Lower lobe of right lung (tissue), 2 donors: Measurements from ENCODE around the gene VAV2. TPM values are rescaled to one million over a fixed set of nuclear protein-coding genes. Genes with fewer than 3 reads are reported as not detected.

ENCODE experiments used
- ATAC-seq, 2 donors: fragments of 200-7000 bp; cut with Tn5 transposase; one replicate each; pipeline ENCODE4 v1.9.1; 2020 to 2022; ENCODE audit warnings: mild to moderate bottlenecking in 2 of 2, moderate library complexity in 2 of 2
- DNase-seq: peaks from one replicate; pipeline ENCODE4 v3.0.0-alpha.2; 2020
- H3K27ac ChIP-seq: fragments of 200-600 bp; one replicate; pipeline ENCODE4 v1.8.0; 2022
- H3K27me3 ChIP-seq: fragments of 200-600 bp; one replicate; pipeline ENCODE4 v1.8.0; 2022; ENCODE audit warnings: low read depth
- H3K36me3 ChIP-seq: fragments of 200-600 bp; one replicate; pipeline ENCODE4 v1.8.0; 2022; ENCODE audit warnings: mild to moderate bottlenecking
- H3K4me1 ChIP-seq: fragments of 200-600 bp; one replicate; pipeline ENCODE4 v1.8.0; 2022
- H3K4me3 ChIP-seq: fragments of 200-600 bp; one replicate; pipeline ENCODE4 v1.8.0; 2022; ENCODE audit warnings: mild to moderate bottlenecking
- H3K9me3 ChIP-seq: fragments of 200-600 bp; one replicate; pipeline ENCODE4 v1.8.0; 2022
- intact Hi-C: fragments of 100-400 bp; cut with DNase I; formaldehyde crosslinking; loops from one replicate; pipeline ENCODE4 v1.11.0; 2022
- total RNA-seq: library from RNA; stranded (reverse); fragmentation: NEBNext Ultra II Directional; extraction: Animal tissue kit (Norgen Biotek cat#: 25700); gene quantifications from one replicate; pipeline ENCODE4 v1.2.1, GENCODE V29; 2021
- TF ChIP-seq, protein P1 (sequence below): fragments of 200-600 bp; IDR thresholded peaks from one replicate; pipeline ENCODE4 v1.8.0; 2022; ENCODE audit warnings: antibody characterized with exemption, mild to moderate bottlenecking
- donor health status: DM: no; HTN: yes; CAD: no; lungs with severe emphysema.

VAV2 gene
- total RNA-seq, 1 donor from 2014 or later, result 26.9 TPM

DNA sequence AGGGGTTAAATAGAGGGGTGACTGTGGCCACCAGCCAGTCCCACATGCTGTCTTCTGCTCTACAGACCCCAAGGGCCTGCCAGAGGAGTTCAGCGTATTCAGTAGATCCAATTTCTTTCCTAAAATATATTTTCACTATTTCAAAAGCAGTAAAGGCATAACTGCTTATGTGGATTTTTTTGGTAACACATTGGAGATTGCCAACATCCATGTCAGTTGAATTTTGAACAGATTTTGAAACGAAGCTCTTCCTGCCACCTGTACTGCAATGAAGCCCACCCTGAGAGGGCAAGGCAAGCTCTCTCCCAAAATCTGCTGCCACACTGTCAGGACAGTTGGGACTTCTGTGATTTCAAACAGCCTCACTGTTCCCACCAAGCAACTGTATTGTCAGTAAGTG, 216.8 kb downstream of the VAV2 start:
- DNase-seq (no peak), ATAC-seq (no peak)
- Histone ChIP-seq H3K9me3 (peaks cover 5% of the 10 kb centered on the region), H3K27me3 (no peaks in the 10 kb centered on the region), H3K4me1 (no peaks in the 10 kb centered on the region), H3K27ac (no peak overlapping the region), H3K36me3 (peaks cover 72% of the 10 kb centered on the region), H3K4me3 (no peak overlapping the region)
- TF ChIP-seq, protein P1, sequence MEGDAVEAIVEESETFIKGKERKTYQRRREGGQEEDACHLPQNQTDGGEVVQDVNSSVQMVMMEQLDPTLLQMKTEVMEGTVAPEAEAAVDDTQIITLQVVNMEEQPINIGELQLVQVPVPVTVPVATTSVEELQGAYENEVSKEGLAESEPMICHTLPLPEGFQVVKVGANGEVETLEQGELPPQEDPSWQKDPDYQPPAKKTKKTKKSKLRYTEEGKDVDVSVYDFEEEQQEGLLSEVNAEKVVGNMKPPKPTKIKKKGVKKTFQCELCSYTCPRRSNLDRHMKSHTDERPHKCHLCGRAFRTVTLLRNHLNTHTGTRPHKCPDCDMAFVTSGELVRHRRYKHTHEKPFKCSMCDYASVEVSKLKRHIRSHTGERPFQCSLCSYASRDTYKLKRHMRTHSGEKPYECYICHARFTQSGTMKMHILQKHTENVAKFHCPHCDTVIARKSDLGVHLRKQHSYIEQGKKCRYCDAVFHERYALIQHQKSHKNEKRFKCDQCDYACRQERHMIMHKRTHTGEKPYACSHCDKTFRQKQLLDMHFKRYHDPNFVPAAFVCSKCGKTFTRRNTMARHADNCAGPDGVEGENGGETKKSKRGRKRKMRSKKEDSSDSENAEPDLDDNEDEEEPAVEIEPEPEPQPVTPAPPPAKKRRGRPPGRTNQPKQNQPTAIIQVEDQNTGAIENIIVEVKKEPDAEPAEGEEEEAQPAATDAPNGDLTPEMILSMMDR, result no peak
- intact Hi-C loops, result no loop called here

DNA sequence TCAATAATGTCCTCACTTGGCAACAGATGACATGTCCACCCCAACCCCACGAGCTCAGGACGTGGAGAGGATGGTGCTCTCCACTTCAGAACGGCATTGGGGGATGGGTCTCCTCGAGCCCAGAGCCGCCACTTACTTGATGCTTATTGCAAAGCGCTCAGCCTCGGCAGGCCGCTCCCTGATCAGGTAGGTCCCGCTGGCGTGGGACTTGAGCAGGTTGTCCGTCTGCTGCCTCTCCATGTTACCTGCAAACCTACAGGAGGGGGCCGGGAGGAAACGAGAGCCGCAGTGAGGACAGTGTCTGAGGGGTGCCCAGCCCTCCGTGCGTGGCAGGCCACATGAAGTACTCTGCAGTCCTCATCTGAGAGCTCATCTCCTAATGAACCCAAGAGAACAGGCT, 217.3 kb downstream of the VAV2 start:
- no peak overlapping the region for H3K27ac ChIP-seq
- DNase-seq (peak; percentile 45), ATAC-seq (no peak)
- H3K9me3 ChIP-seq, result peaks cover 5% of the 10 kb centered on the region
- intact Hi-C loops, result no loop called here
- H3K27me3 ChIP-seq, result no peaks in the 10 kb centered on the region
- H3K4me1 ChIP-seq, result no peaks in the 10 kb centered on the region
- peaks cover 76% of the 10 kb centered on the region for H3K36me3 ChIP-seq
- no peak overlapping the region for H3K4me3 ChIP-seq
- TF ChIP-seq, protein P1, result no peak

DNA sequence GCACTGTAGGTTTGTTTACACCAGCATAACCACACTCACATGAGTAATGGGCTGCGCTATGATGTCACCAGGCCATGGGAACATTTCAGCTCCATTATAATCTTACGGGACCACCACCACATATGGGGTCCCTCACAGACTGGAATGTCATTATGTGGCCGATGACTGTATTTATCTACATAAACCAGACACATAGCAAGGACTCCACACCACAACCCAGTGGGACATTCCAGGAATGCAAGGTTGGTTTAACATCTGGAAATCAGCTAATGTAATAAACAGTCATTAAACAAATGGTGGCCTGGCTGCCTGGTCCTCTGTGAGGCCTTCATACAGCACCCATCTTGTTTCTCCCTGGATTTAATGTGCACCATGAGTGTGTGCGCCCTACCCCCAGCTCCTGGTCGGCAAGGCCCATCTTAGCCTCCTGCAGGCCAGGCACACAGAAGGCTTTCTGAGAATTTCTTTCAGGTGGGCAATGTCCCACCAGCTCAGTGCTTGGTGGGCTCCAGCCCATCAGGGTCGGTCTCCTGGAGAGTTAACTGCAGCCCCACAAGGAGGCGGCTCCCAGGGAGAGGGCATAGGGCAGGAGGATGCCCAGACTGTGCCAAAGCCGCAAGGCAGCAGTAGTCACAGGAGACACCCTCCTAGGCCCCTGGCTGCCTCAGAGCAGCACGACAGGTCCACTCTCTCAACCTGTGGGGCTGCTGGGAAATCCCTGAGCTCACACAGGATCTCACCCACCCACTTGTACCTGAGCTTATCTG, 218.1 kb downstream of the VAV2 start:
- ATAC-seq (no peak), DNase-seq (no peak)
- Histone ChIP-seq H3K9me3 (peaks cover 5% of the 10 kb centered on the region), H3K27me3 (no peaks in the 10 kb centered on the region), H3K4me3 (no peak overlapping the region), H3K4me1 (no peaks in the 10 kb centered on the region), H3K36me3 (peaks cover 73% of the 10 kb centered on the region), H3K27ac (no peak overlapping the region)
- TF ChIP-seq, protein P1, result no peak
- intact Hi-C loops, result no loop called here

DNA sequence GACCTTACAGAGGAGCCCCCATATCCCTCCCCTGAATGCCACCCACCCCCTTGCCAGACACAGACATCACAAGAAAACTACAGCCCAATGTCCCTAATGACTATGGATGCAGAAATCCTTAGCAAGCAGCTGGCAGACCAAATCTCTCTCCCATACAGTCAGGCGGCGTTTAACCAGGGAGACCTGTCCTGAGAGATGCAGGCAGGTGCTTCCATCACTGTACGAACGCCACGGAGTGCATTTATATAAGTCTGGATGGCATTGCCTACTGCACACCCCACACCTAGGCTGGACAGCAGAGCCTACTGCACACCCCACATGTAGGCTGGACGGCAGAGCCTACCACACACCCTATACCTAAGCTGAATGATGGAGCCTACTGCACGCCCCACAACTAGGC, 219.5 kb downstream of the VAV2 start:
- Histone ChIP-seq H3K27ac (no peak overlapping the region), H3K9me3 (peaks cover 7% of the 10 kb centered on the region), H3K4me1 (no peaks in the 10 kb centered on the region), H3K4me3 (no peak overlapping the region), H3K27me3 (no peaks in the 10 kb centered on the region), H3K36me3 (peaks cover 78% of the 10 kb centered on the region)
- TF ChIP-seq, protein P1, result no peak
- intact Hi-C loops, result no loop called here
- no peak for DNase-seq
- no peak for ATAC-seq

DNA sequence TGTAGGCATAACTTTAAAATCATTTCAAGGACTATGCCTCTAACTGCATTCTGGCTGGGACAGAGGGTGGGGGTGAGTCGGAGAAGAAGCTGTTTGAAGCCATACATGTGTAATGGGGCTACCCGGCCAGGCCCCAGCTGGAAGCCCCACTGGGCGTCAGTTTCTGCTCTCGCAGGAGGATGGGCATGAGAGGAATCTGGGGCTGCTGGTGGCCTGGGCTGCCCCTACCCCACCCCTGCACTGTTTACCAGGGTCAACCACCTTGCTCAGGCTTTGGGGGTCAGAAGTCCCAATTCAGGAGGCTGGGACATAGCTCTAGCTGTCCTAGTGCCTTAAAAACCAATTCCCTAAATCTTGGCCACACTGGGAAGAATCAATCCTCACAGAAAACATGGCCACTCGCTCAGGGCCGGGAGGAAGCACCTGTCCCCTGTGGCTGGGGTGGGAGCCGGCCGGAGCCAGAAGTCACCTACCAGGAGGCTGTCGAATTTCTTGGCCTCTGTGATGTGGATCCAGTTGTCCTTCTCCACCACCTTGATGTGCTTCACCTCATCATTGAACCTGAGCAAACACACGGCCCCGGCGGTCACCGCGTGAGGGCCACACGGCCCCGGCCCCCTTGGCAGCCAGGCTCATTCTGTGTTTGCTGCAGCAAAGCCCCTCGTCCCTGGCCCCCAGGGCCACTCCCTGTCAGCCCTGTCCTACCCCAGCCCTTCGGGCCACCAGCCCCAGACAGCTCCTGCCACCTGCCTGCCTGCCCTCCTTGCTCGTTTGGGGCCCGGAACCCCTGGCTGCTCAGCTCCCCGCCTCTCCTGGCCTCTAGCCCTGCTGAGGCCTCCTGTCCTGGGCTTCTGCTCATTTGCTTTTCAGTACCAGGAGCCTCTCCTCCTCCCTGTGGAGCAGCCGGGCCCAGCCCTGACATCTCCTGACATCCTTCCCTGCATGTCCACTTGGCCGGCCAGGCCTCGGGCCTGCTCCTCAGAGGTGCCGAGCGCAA, 220.3 kb downstream of the VAV2 start:
- H3K36me3 ChIP-seq, result peaks cover 72% of the 10 kb centered on the region
- intact Hi-C loops, result no loop called here
- peak; percentile 36 for DNase-seq
- H3K4me3 ChIP-seq, result no peak overlapping the region
- H3K9me3 ChIP-seq, result peaks cover 15% of the 10 kb centered on the region
- TF ChIP-seq, protein P1, result no peak
- no peak for ATAC-seq
- H3K27me3 ChIP-seq, result no peaks in the 10 kb centered on the region
- H3K27ac ChIP-seq, result no peak overlapping the region
- no peaks in the 10 kb centered on the region for H3K4me1 ChIP-seq
